Dendritic cell treated with granulocyte-macrophage colony-stimulating factor and Interleukin-4, amounts not matched to agents 40 ng/mL and 50 ng/mL, for 4 days (primary cell): ENCODE measurements around the gene HSF4.
"Not testable (repeated sequence)": the region's sequence is repeated elsewhere in the genome, so short reads cannot be mapped to it uniquely, and the experiment has no call there.

ENCODE experiments used
- H3K27ac Mint-ChIP-seq: one replicate; pipeline ENCODE4 v1.8.0; 2022; ENCODE audit warnings: mild to moderate bottlenecking, mixed read lengths
- H3K27me3 Mint-ChIP-seq: one replicate; pipeline ENCODE4 v1.8.0; 2022; ENCODE audit warnings: mild to moderate bottlenecking, mixed read lengths
- H3K36me3 Mint-ChIP-seq: one replicate; pipeline ENCODE4 v1.8.0; 2022; ENCODE audit warnings: low read depth, mixed read lengths
- H3K4me1 Mint-ChIP-seq: one replicate; pipeline ENCODE4 v1.8.0; 2022; ENCODE audit warnings: low read depth, mixed read lengths
- H3K4me3 Mint-ChIP-seq: one replicate; pipeline ENCODE4 v1.8.0; 2022; ENCODE audit warnings: mild to moderate bottlenecking, moderate library complexity, mixed read lengths
- H3K9me3 Mint-ChIP-seq: one replicate; pipeline ENCODE4 v1.8.0; 2022; ENCODE audit warnings: mixed read lengths
- intact Hi-C: fragments of 100-400 bp; cut with micrococcal nuclease; formaldehyde crosslinking; loops from one replicate; pipeline ENCODE4 v1.15.0; 2022

Gene HSF4, protein sequence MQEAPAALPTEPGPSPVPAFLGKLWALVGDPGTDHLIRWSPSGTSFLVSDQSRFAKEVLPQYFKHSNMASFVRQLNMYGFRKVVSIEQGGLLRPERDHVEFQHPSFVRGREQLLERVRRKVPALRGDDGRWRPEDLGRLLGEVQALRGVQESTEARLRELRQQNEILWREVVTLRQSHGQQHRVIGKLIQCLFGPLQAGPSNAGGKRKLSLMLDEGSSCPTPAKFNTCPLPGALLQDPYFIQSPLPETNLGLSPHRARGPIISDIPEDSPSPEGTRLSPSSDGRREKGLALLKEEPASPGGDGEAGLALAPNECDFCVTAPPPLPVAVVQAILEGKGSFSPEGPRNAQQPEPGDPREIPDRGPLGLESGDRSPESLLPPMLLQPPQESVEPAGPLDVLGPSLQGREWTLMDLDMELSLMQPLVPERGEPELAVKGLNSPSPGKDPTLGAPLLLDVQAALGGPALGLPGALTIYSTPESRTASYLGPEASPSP

DNA sequence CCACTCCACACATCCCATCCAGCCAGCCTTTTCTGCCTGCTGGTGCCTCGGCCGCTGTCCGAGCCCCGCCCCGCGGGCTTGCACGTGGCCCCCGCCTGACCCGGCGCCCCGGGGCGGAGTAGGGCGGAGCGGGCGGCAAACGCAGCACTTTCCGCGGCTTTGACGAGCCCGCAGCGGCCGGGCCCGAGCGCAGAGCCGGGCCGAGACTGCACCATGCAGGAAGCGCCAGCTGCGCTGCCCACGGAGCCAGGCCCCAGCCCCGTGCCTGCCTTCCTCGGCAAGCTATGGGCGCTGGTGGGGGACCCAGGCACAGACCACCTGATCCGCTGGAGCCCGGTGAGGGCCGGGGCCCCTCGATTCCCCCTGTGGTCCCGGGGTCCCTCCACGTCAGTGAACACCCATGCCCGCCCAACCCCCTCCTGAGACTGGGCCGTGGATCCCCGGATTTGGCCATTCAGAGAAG lies at the start of gene HSF4:
Gene HSF4, plus strand, starts transcription at position 147 of the 463 bp plus-strand sequence. Its CDS starts 67 bp downstream, at position 214.
- peak within 1 kb of the TSS; percentile 72 for H3K4me3 Mint-ChIP-seq
- intact Hi-C loops = no loop called here
- no peaks in the 10 kb centered on the region for H3K9me3 Mint-ChIP-seq
- peaks cover 83% of the 10 kb centered on the region for H3K4me1 Mint-ChIP-seq
- peaks cover 43% of the 10 kb centered on the region for H3K36me3 Mint-ChIP-seq
- H3K27ac Mint-ChIP-seq = peak within 1 kb of the TSS; percentile 80
- peaks cover 79% of the 10 kb centered on the region for H3K27me3 Mint-ChIP-seq

DNA sequence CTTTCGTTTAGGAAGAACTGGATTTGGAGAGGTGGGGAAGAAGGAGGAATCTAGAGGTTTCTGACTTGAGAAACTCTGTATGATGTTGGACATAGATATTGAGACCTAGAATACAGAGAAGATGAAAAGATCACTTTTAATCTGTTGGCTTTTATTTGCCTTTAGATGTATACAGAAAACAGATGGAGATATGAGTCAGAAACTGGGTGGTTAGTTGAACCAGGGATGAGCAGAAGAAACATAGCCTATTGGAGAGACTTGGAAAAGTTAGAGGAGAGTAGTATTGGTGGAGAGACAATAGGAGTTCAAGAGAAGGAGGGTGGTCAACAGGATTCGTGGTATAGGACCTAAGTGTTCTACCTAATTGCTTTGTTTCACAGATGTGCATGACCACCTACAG lies 49.8 kb upstream of the HSF4 start:
- peaks cover 65% of the 10 kb centered on the region for H3K4me1 Mint-ChIP-seq
- no peak overlapping the region for H3K4me3 Mint-ChIP-seq
- intact Hi-C loops = no loop called here
- H3K36me3 Mint-ChIP-seq = peaks cover 90% of the 10 kb centered on the region
- H3K27me3 Mint-ChIP-seq = no peaks in the 10 kb centered on the region
- no peaks in the 10 kb centered on the region for H3K9me3 Mint-ChIP-seq
- no peak overlapping the region for H3K27ac Mint-ChIP-seq

DNA sequence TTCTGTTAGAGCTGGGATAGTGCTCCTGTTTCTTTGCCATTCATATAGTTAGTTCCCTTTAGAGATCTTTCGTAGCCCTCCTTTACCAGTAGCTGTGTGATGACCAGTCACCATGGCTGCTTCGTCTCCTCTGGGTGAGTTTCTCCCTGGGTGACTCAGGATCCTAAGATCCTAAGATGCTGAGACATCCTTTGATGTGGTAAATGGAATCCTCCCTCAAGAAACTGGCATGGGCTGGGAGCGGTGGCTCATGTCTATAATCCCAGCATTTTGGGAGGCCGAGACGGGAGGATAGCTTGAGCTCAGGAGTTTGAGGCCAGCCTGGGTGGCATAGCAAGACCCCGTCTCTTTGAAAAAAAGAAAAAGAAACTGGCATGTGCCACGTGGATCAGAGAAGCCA lies 48.9 kb upstream of the HSF4 start:
- H3K4me1 Mint-ChIP-seq = peaks cover 62% of the 10 kb centered on the region
- peaks cover 90% of the 10 kb centered on the region for H3K36me3 Mint-ChIP-seq
- H3K4me3 Mint-ChIP-seq = no peak overlapping the region
- intact Hi-C loops = no loop called here
- no peaks in the 10 kb centered on the region for H3K27me3 Mint-ChIP-seq
- H3K9me3 Mint-ChIP-seq = no peaks in the 10 kb centered on the region
- H3K27ac Mint-ChIP-seq = peak overlapping the region; percentile 65

DNA sequence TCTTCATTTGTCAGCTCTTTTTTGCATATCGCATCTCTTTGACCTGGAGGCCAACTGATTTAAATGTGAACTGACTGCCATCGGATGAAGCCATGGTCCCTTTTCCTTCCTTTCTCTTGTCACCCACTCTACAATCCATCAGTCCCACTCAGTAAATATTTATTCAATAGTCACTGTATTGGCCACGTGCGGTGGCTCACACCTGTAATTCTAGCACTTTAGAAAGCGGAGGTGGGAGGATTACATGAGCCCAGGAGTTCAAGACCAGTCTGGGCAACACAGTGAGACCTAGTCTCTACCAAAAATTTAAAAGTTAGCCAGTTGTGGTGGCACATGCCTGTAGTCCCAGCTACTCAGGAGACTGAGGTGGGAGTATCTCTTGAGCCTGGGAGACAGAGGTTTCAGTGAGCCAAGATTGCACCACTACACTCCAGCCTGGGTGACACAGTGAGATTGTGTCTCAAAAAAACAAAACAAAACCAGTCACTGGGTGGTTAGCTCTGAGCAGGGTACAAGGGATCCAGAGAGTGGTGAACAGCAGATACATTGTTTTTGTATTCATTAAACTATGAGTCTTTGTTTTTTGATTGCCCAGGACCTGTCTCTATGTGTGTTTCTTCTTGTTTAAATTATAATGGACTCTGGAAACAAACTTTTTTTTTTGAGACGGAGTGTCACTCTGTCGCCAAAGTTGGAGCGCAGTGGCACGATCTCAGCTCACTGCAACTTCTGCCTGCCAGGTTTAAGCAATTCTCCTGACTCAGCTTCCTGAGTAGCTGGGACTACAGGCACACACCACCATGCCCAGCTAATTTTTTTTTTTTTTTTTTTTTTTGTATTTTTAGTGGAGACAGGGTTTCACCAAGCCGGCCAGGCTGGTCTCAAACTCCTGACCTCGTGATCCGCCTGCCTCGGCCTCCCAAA lies 47.9 kb upstream of the HSF4 start:
- Mint-ChIP-seq H3K4me1 (peaks cover 52% of the 10 kb centered on the region), H3K36me3 (peaks cover 90% of the 10 kb centered on the region), H3K27ac (peak overlapping the region; percentile 65), H3K4me3 (no peak overlapping the region), H3K27me3 (no peaks in the 10 kb centered on the region), H3K9me3 (no peaks in the 10 kb centered on the region)
- intact Hi-C loops = no loop called here

DNA sequence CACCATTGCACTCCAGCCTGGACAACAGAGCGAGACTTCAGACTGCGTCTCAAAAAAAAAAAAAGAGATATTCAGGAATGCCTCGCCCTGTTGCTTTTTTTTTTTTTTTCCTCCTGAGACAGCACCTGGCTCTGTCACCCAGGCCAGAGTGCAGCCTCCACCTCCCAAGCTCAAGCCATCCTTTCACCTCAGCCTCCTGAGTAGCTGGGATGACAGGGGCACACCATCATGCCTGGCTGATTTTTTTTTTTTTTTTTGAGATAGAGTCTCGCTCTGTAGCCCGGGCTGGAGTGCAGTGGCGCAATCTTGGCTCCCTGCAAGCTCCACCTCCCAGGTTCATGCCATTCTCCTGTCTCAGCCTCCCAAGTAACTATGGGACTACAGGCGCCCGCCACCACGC lies 46.8 kb upstream of the HSF4 start:
- Mint-ChIP-seq H3K4me3 (no peak overlapping the region), H3K27me3 (no peaks in the 10 kb centered on the region), H3K36me3 (peaks cover 90% of the 10 kb centered on the region), H3K27ac (no peak overlapping the region), H3K9me3 (no peaks in the 10 kb centered on the region), H3K4me1 (peaks cover 41% of the 10 kb centered on the region)
- intact Hi-C loops = no loop called here

DNA sequence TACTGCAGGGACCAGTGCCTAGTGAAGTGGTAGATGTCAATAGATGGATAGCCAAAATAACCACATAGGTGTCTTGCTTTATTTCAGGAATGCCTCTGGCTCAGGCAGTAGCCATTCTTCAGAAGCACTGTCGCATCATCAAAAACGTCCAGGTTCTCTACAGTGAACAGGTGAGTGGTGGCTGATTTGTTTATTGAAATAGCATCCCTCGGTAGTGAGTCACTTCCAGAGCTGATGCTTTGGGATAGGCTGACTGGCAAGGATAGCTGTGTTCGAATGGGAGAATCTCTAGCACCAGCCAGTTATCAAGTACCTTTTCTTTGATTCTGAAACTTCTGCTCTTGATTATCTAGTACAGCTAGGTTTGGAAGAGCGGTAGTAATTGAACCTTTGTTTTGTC lies 44.5 kb upstream of the HSF4 start:
- H3K4me1 Mint-ChIP-seq = peaks cover 26% of the 10 kb centered on the region
- no peak overlapping the region for H3K4me3 Mint-ChIP-seq
- no peak overlapping the region for H3K27ac Mint-ChIP-seq
- no peaks in the 10 kb centered on the region for H3K9me3 Mint-ChIP-seq
- H3K27me3 Mint-ChIP-seq = no peaks in the 10 kb centered on the region
- H3K36me3 Mint-ChIP-seq = peaks cover 90% of the 10 kb centered on the region
- intact Hi-C loops = no loop called here

DNA sequence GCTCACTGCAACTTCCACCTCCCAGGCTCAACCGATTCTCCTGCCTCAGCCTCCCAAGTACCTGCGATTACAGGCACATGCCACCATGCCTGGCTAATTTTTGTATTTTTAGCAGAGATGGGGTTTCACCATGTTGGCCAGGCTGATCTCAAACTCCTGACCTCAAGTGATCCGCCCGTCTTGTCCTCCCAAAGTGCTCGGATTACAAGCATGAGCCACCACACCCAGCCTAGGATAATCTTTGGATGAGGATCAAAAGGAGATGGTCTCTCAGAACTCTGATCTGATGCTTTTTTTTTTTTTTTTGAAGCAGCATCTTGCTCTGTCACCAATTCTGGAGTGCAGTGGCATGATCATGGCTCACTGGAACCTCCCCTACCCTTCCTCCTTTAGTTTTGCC lies 41.7 kb upstream of the HSF4 start:
- peaks cover 93% of the 10 kb centered on the region for H3K36me3 Mint-ChIP-seq
- intact Hi-C loops, H3K27ac Mint-ChIP-seq: not testable (repeated sequence)

DNA sequence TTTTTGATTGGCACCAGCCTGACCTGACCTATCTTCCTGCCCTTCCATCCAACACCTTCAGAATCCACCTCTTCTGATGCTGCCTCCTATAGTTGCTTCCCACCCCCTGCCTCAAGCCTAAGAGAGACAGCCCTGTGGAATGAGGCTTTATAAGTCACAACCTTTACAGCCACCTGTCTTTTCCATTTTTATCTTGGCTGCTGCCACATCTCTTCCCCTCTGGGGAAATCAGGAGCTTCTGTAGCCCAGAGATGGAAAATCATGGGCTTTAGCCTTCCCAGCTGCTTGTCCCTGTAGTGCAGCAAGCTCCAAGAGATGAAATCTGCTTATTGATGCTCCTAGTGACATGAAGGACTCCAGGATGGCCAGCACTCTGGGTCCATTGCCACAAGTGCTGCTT lies 36.1 kb upstream of the HSF4 start:
- peaks cover 99% of the 10 kb centered on the region for H3K36me3 Mint-ChIP-seq

More for the DNA sequence above, 41.7 kb upstream of the HSF4 start:
- not testable (repeated sequence) for H3K4me3 Mint-ChIP-seq, H3K9me3 Mint-ChIP-seq, H3K27me3 Mint-ChIP-seq
- H3K4me1 Mint-ChIP-seq = peaks cover 19% of the 10 kb centered on the region

DNA sequence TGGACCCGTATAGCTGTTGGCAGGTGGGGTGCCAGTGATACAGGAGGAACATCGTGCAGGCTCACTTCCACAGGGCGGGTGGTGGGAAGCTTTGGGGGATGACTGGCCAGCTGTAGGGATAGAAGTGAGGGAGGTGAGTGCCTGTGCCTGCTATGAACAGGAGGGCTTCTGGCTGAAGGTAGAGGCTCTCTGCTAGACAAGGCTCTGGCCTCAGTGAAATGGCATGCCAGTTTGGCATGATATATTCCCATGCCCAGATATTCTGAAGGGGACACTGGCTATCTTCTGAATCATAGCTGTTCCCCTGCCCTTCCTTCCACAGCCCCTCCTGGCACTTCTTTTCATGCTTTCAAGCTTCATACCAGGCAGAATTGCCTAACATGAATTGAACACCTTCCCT lies 35.7 kb upstream of the HSF4 start:
- H3K4me1 Mint-ChIP-seq = peaks cover 19% of the 10 kb centered on the region
- no peak overlapping the region for H3K4me3 Mint-ChIP-seq
- H3K27ac Mint-ChIP-seq = no peak overlapping the region
- H3K27me3 Mint-ChIP-seq = no peaks in the 10 kb centered on the region
- peaks cover 99% of the 10 kb centered on the region for H3K36me3 Mint-ChIP-seq
- H3K9me3 Mint-ChIP-seq = no peaks in the 10 kb centered on the region
- intact Hi-C loops = no loop called here

More for the DNA sequence above, 36.1 kb upstream of the HSF4 start:
- H3K4me3 Mint-ChIP-seq = no peak overlapping the region
- H3K27me3 Mint-ChIP-seq = no peaks in the 10 kb centered on the region
- no peak overlapping the region for H3K27ac Mint-ChIP-seq
- intact Hi-C loops = no loop called here
- H3K9me3 Mint-ChIP-seq = no peaks in the 10 kb centered on the region
- H3K4me1 Mint-ChIP-seq = peaks cover 19% of the 10 kb centered on the region

DNA sequence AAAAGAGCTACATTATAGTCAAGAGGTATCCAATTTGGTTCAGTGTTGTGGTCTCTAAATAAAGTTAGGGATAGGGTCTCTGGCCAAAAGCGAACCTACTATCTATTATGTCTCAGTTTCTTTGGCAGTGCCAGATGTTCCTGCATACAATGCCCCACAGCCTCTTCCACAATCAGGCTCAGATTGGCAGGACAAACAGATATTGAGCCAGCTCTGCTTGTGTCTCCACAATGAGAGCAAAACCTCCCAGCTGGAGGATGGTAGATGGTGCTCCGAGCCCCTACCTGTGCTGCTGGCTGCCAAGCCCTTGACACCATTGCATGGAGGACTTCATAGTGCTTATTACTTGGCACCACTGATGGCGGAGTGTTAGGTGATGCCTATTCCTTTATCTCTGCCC lies 35.1 kb upstream of the HSF4 start:
- Mint-ChIP-seq H3K27me3 (no peaks in the 10 kb centered on the region), H3K4me3 (no peak overlapping the region), H3K36me3 (peaks cover 99% of the 10 kb centered on the region), H3K9me3 (no peaks in the 10 kb centered on the region), H3K4me1 (peaks cover 18% of the 10 kb centered on the region), H3K27ac (no peak overlapping the region)
- intact Hi-C loops = no loop called here

DNA sequence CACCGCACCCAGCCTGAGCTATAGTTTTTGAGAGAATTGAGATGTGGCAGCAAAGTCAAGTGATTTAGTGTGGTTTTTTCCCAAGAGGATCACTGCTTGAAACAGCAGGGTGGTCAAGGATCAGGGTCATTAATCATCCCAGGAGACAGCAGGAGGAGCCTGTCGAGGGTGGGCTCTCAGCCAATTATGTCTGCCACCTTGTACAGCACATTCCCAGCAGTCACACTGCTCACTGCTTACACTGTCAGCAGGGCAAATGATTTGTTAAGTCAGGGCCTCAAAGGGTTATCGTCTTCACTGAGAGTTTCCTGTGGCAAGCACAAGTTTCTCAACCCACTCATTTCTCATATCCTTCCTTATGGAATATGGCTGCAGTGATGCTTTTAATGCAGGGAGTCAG lies 26.9 kb upstream of the HSF4 start:
- intact Hi-C loops = no loop called here
- Mint-ChIP-seq H3K9me3 (no peaks in the 10 kb centered on the region), H3K27me3 (no peaks in the 10 kb centered on the region), H3K4me1 (peaks cover 12% of the 10 kb centered on the region), H3K4me3 (no peak overlapping the region), H3K36me3 (peaks cover 100% of the 10 kb centered on the region), H3K27ac (no peak overlapping the region)

DNA sequence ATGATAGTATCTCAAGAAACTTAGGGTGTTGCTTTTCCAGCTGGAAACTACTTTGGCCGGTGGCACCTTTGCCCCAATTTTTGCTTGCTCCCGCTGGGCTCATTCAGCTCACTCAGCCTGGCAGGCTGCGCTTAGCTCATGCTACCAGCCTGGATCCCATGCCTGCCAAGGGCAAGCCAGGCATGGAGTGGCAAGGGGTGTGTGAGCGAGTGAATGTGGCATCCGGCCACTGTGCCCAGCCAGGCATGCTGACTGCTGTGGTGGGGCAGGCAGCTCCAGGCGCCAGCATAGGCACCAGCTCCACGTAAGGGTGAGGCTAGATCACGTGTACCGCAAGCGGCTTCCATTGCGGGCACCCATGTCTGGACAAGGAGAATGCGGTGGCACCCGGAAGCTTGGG lies 23.2 kb upstream of the HSF4 start:
- Mint-ChIP-seq H3K27me3 (no peaks in the 10 kb centered on the region), H3K27ac (no peak overlapping the region), H3K4me1 (peaks cover 12% of the 10 kb centered on the region), H3K4me3 (no peak overlapping the region), H3K36me3 (peaks cover 100% of the 10 kb centered on the region), H3K9me3 (no peaks in the 10 kb centered on the region)
- intact Hi-C loops = no loop called here

DNA sequence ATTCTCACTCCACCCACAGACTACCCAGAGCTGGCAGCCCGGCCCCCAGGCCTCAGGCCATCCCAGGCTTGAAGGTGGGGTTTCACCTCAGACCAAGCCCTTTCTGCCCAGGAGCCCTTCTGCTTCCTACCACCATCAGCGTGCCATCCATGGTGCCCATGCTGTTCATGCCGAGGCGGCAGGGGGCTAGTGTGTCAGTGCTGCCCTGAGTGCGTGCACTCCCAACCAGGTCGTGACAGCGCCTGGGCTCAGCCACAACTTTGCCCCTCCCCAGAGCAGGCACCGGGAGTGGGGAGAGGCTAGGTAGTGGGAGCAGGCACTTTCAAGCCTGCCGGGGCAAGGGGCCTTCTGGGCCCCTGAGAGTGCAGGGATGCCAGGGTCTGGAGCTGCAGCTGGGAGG lies 22.2 kb upstream of the HSF4 start:
- Mint-ChIP-seq H3K27ac (no peak overlapping the region), H3K4me1 (peaks cover 7% of the 10 kb centered on the region), H3K36me3 (peaks cover 100% of the 10 kb centered on the region), H3K4me3 (no peak overlapping the region), H3K9me3 (no peaks in the 10 kb centered on the region), H3K27me3 (no peaks in the 10 kb centered on the region)
- intact Hi-C loops = no loop called here

DNA sequence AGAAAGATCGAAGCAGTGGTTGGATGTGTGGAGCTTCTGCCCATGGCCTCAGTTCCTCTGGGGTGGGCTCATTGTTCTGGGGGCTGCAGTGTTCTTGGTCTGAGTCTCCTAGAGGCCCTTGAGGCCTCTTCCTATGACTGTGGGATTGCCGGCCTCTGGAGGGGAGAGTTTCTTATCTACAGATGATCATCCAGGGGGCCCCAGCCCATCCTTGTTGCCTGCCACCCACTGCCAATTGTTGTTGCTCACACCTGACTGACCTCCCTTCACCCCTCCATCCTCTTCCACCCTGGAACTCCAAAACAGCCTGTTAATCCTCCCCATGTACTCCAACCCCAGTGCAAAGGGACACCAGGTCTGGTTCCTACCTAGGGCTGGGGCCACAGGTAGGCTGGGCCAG lies 19.6 kb upstream of the HSF4 start:
- Mint-ChIP-seq H3K4me1 (no peaks in the 10 kb centered on the region), H3K4me3 (no peak overlapping the region), H3K27me3 (peaks cover 19% of the 10 kb centered on the region), H3K36me3 (peaks cover 98% of the 10 kb centered on the region), H3K9me3 (no peaks in the 10 kb centered on the region), H3K27ac (no peak overlapping the region)
- intact Hi-C loops = no loop called here
